Vein endothelial cell (primary cell): ENCODE results near the gene LIX1L. TPM values are rescaled to one million over a fixed set of nuclear protein-coding genes. Genes with fewer than 3 reads are reported as not detected.

ENCODE experiments used
- total RNA-seq: library from RNA; depleted of rRNA; stranded (reverse); fragments of >200 nt; gene quantifications from 2 replicates; pipeline ENCODE4 v1.2.3, GENCODE V29; 2012

LIX1L gene
- total RNA-seq, result 51.5 and 52.3 TPM in 2 replicates

GRCh38 chr1:145957443-145958319 lies at the start of gene LIX1L:
Gene LIX1L, minus strand, starts transcription at chr1:145958017. Its CDS starts 90 bp downstream, at chr1:145957927.

GRCh38 chr1:145996433-145997015 lies 38.7 kb upstream of the LIX1L start, which contains the start of gene TXNIP:
Gene TXNIP, minus strand, starts transcription at chr1:145996579. Its CDS starts 313 bp downstream, at chr1:145996266.

GRCh38 chr1:145964328-145965118 lies 6.7 kb upstream of the LIX1L start, which contains the start of the genes ANKRD34A and POLR3GL:
Gene ANKRD34A, minus strand, starts transcription at chr1:145964575. Its CDS starts 2,816 bp downstream, at chr1:145961759.
Gene POLR3GL, plus strand, starts transcription at chr1:145964690. Its CDS starts 10,176 bp downstream, at chr1:145974866.

GRCh38 chr1:145927063-145927886 lies 30.5 kb downstream of the LIX1L start, which contains the start of gene RBM8A:
Gene RBM8A, minus strand, starts transcription at chr1:145927484. Its CDS starts 58 bp downstream, at chr1:145927426.

GRCh38 chr1:145918144-145918991 lies 39.4 kb downstream of the LIX1L start, which contains the start of gene PEX11B:
Gene PEX11B, minus strand, starts transcription at chr1:145918717. Its CDS starts 29 bp downstream, at chr1:145918688.

GRCh38 chr1:145885738-145886287 lies 72.0 kb downstream of the LIX1L start, which contains the start of gene ANKRD35:
Gene ANKRD35, minus strand, starts transcription at chr1:145885866. Its CDS starts 108 bp downstream, at chr1:145885758.

Other genes starting within 250 kb of the LIX1L start
- not detected in 2 replicates for gene CD160, start 238.5 kb downstream of the LIX1L start, total RNA-seq
- 18.0 and 20.3 TPM in 2 replicates for gene RNF115, start 133.9 kb downstream of the LIX1L start, total RNA-seq
- gene POLR3C, start 133.8 kb downstream of the LIX1L start, total RNA-seq, result 48.3 and 56.2 TPM in 2 replicates
- gene NUDT17, start 112.4 kb downstream of the LIX1L start, total RNA-seq, result 2.6 and 3.7 TPM in 2 replicates
- gene PIAS3, start 98.9 kb downstream of the LIX1L start, total RNA-seq, result 18.3 and 19.6 TPM in 2 replicates
- under 0.01 and 0.10 TPM in 2 replicates for gene ANKRD35, start 72.2 kb downstream of the LIX1L start, total RNA-seq
- gene ITGA10, start 48.0 kb downstream of the LIX1L start, total RNA-seq, result 40.2 and 51.3 TPM in 2 replicates
- gene PEX11B, start 39.3 kb downstream of the LIX1L start, total RNA-seq, result 22.5 and 28.1 TPM in 2 replicates
- gene RBM8A, start 30.5 kb downstream of the LIX1L start, total RNA-seq, result 92.4 and 142 TPM in 2 replicates
- 0.19 and 0.33 TPM in 2 replicates for gene ANKRD34A, start 6.6 kb upstream of the LIX1L start, total RNA-seq
- gene POLR3GL, start 6.7 kb upstream of the LIX1L start, total RNA-seq, result 8.1 and 10.8 TPM in 2 replicates
- 12.9 and 62.1 TPM in 2 replicates for gene TXNIP, start 38.6 kb upstream of the LIX1L start, total RNA-seq
- not detected in 2 replicates for gene HJV, start 63.7 kb upstream of the LIX1L start, total RNA-seq
- gene NBPF10, start 186.8 kb upstream of the LIX1L start, total RNA-seq, result 0.38 and 0.98 TPM in 2 replicates